HG03108 (cell line): ENCODE results near the gene KIF23.

Experiments
- ATAC-seq: cut with Tn5 transposase; IDR thresholded peaks from one replicate; pipeline ENCODE4 v1.9.1; 2021; ENCODE audit warnings: moderate library complexity; ENCODE audit not compliant: unreplicated experiment

The KIF23 gene

GRCh38 chr15:69463182-69463756 is 49.1 kb downstream of the KIF23 start:
- no peak for ATAC-seq

GRCh38 chr15:69465253-69465652 is 51.1 kb downstream of the KIF23 start:
- no peak for ATAC-seq

GRCh38 chr15:69466733-69467132 is 52.6 kb downstream of the KIF23 start:
- no peak for ATAC-seq

GRCh38 chr15:69467636-69468035 is 53.5 kb downstream of the KIF23 start:
- ATAC-seq: no peak

- ATAC-seq: no peak
These were observed 54.3 kb downstream of the KIF23 start for GRCh38 chr15:69468241-69469121.

GRCh38 chr15:69469467-69470201 is 55.5 kb downstream of the KIF23 start:
- no peak for ATAC-seq

GRCh38 chr15:69472046-69472445 is 57.9 kb downstream of the KIF23 start:
- ATAC-seq: no peak

GRCh38 chr15:69472562-69472961 is 58.4 kb downstream of the KIF23 start:
- no peak for ATAC-seq

GRCh38 chr15:69474291-69474690 is 60.1 kb downstream of the KIF23 start:
- no peak for ATAC-seq

- ATAC-seq: no peak
These were observed 60.8 kb downstream of the KIF23 start for GRCh38 chr15:69474846-69475455.

GRCh38 chr15:69475769-69476358 is 61.7 kb downstream of the KIF23 start:
- no peak for ATAC-seq

GRCh38 chr15:69476704-69477473 is 62.7 kb downstream of the KIF23 start:
- ATAC-seq: no peak

- no peak for ATAC-seq
These were observed 64.2 kb downstream of the KIF23 start for GRCh38 chr15:69478259-69478781.

GRCh38 chr15:69479081-69479480 is 64.9 kb downstream of the KIF23 start:
- no peak for ATAC-seq

GRCh38 chr15:69479971-69480370 is 65.8 kb downstream of the KIF23 start:
- ATAC-seq: no peak

GRCh38 chr15:69480932-69481331 is 66.8 kb downstream of the KIF23 start:
- no peak for ATAC-seq

- no peak for ATAC-seq
These were observed 68.6 kb downstream of the KIF23 start for GRCh38 chr15:69482686-69483256.

- no peak for ATAC-seq
These were observed 70.7 kb downstream of the KIF23 start for GRCh38 chr15:69484837-69485236.

GRCh38 chr15:69486481-69487110 is 72.4 kb downstream of the KIF23 start:
- ATAC-seq: no peak
